Thymus (tissue), 11 donors: ENCODE results near the gene DNLZ. TPM values are rescaled to one million over a fixed set of nuclear protein-coding genes. Genes with fewer than 3 reads are reported as not detected.

ENCODE experiments used
- DNase-seq, 9 donors: peaks; one replicate each; pipeline ENCODE4 v3.0.0-alpha.2; 2013; ENCODE audit warnings: low spot score in 9 of 9, low read depth in 6 of 9, missing footprints in 1 of 9
- H3K27ac ChIP-seq, 2 donors: one replicate each; pipeline ENCODE4 v1.5.1; 2013; ENCODE audit warnings: control low read depth in 1 of 2, low read depth in 1 of 2, low read length in 1 of 2, mild to moderate bottlenecking in 1 of 2, moderate library complexity in 1 of 2
- H3K27me3 ChIP-seq, 2 donors: one replicate each; pipeline ENCODE4 v1.5.1; 2013; ENCODE audit warnings: low read length in 1 of 2; ENCODE audit not compliant: control insufficient read depth in 2 of 2, insufficient read depth in 1 of 2
- H3K36me3 ChIP-seq, 2 donors: one replicate each; pipeline ENCODE4 v1.5.1; 2013; ENCODE audit warnings: low read length in 1 of 2, mild to moderate bottlenecking in 1 of 2, moderate library complexity in 1 of 2; ENCODE audit not compliant: control insufficient read depth in 2 of 2, insufficient read depth in 2 of 2
- H3K4me1 ChIP-seq, 2 donors: one replicate each; pipeline ENCODE4 v1.5.1; 2013; ENCODE audit warnings: low read length in 2 of 2; ENCODE audit not compliant: control insufficient read depth in 2 of 2, insufficient read depth in 2 of 2
- H3K4me3 ChIP-seq, 2 donors: one replicate each; pipeline ENCODE4 v1.5.1; 2013; ENCODE audit warnings: low read length in 2 of 2, control low read depth in 1 of 2, mild to moderate bottlenecking in 1 of 2
- H3K9me3 ChIP-seq, 2 donors: one replicate each; pipeline ENCODE4 v1.5.1; 2013; ENCODE audit warnings: low read length in 1 of 2, mild to moderate bottlenecking in 1 of 2; ENCODE audit not compliant: control insufficient read depth in 2 of 2, insufficient read depth in 1 of 2
- WGBS: extraction: QIAGEN DNeasy Blood & Tissue Kit; methylation state at CpG from one replicate; pipeline ENCODE4 v1.1.7; 2013; 5-methylcytosine and 5-hydroxymethylcytosine counted together
- polyA plus RNA-seq: library from polyadenylated mRNA; stranded (reverse); fragments of 200-250 nt; gene quantifications from one replicate; pipeline ENCODE4 v1.2.3, GENCODE V29; 2013
- total RNA-seq: library from RNA; stranded (reverse); fragments of 120-200 nt; gene quantifications from one replicate; pipeline ENCODE4 v1.2.4, GENCODE V29; 2013
- donor health status: healthy.

Gene DNLZ
- total and polyA plus RNA-seq, 2 donors, result 15.7 to 41.9 TPM

- Histone ChIP-seq H3K27me3 (no peaks in the 10 kb centered on the region), H3K4me3 (no peak overlapping the region), H3K9me3 (no peaks in the 10 kb centered on the region), H3K27ac (no peak overlapping the region), H3K4me1 (peaks cover 0 to 32% of the 10 kb centered on the region in 2 donors), H3K36me3 (peaks cover 0 to 9% of the 10 kb centered on the region in 2 donors)
- 98% methylated on average over 21 of the region's 21 CpGs for WGBS
- DNase-seq, result no peak
Observed at GRCh38 chr9:136334541-136334940, 29.0 kb downstream of the DNLZ start.

GRCh38 chr9:136333486-136333885 is 30.1 kb downstream of the DNLZ start:
- H3K27me3 ChIP-seq, result peaks cover 0 to under 1% of the 10 kb centered on the region in 2 donors
- H3K4me3 ChIP-seq, result no peak overlapping the region
- H3K9me3 ChIP-seq, result no peaks in the 10 kb centered on the region
- no peak for DNase-seq
- H3K36me3 ChIP-seq, result peaks cover 0 to 9% of the 10 kb centered on the region in 2 donors
- H3K27ac ChIP-seq, result peak overlapping the region in 1 of 2 donors; percentile 60
- 98% methylated on average over 17 of the region's 17 CpGs for WGBS
- H3K4me1 ChIP-seq, result peaks cover 5 to 42% of the 10 kb centered on the region in 2 donors

GRCh38 chr9:136333045-136333444 is 30.5 kb downstream of the DNLZ start:
- DNase-seq, result peak in 2 of 9 donors; percentile 43 to 53
- Histone ChIP-seq H3K27me3 (peaks cover 0 to 5% of the 10 kb centered on the region in 2 donors), H3K4me3 (no peak overlapping the region), H3K4me1 (peaks cover 9 to 47% of the 10 kb centered on the region in 2 donors), H3K36me3 (peaks cover 0 to 9% of the 10 kb centered on the region in 2 donors), H3K9me3 (no peaks in the 10 kb centered on the region), H3K27ac (peak overlapping the region in 1 of 2 donors; percentile 60)
- WGBS, result 95% methylated on average over 12 of the region's 12 CpGs

DNA sequence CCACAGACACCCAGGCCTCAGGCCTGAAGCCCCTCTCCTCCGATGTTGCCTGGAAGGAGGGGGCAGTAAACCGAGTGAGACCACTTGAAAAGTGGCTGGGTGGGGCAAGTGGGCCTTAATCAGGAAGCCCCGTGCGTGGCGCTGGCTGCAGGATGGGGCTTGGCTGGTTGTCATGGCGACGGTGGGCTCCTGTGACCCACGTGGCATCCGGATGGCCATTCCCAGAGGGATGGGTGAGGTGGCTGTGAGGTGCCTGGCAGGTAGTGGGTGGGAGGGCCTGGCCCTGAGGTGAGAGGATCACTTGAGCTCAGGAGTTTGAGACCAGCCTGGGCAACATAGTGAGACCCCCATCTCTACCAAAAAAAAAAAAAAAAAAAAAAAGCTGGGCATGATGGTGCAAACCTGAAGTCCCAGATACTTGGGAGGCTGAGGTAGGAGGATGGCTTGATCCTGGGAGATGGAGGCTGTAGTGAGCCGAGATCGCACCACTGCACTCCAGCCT is 31.0 kb downstream of the DNLZ start:
- Histone ChIP-seq H3K4me3 (no peak overlapping the region), H3K27me3 (peaks cover 0 to 7% of the 10 kb centered on the region in 2 donors), H3K27ac (no peak overlapping the region), H3K36me3 (peaks cover 0 to 9% of the 10 kb centered on the region in 2 donors), H3K4me1 (peaks cover 11 to 49% of the 10 kb centered on the region in 2 donors), H3K9me3 (no peaks in the 10 kb centered on the region)
- WGBS, result 91% methylated on average over 11 of the region's 11 CpGs
- DNase-seq, result no peak

- WGBS, result 96% methylated on average over 46 of the region's 46 CpGs
- peaks cover 0 to 5% of the 10 kb centered on the region in 2 donors for H3K36me3 ChIP-seq
- H3K4me1 ChIP-seq, result peaks cover 14 to 52% of the 10 kb centered on the region in 2 donors
- H3K27me3 ChIP-seq, result peaks cover 0 to 10% of the 10 kb centered on the region in 2 donors
- no peak overlapping the region for H3K4me3 ChIP-seq
- no peaks in the 10 kb centered on the region for H3K9me3 ChIP-seq
- H3K27ac ChIP-seq, result no peak overlapping the region
- DNase-seq, result no peak
Observed at GRCh38 chr9:136331556-136332481, 31.7 kb downstream of the DNLZ start.

GRCh38 chr9:136331030-136331429 is 32.5 kb downstream of the DNLZ start:
- Histone ChIP-seq H3K4me3 (no peak overlapping the region), H3K36me3 (no peaks in the 10 kb centered on the region), H3K9me3 (no peaks in the 10 kb centered on the region), H3K4me1 (peaks cover 20 to 60% of the 10 kb centered on the region in 2 donors), H3K27me3 (peaks cover 0 to 18% of the 10 kb centered on the region in 2 donors), H3K27ac (no peak overlapping the region)
- 98% methylated on average over 15 of the region's 15 CpGs for WGBS
- DNase-seq, result no peak

DNA sequence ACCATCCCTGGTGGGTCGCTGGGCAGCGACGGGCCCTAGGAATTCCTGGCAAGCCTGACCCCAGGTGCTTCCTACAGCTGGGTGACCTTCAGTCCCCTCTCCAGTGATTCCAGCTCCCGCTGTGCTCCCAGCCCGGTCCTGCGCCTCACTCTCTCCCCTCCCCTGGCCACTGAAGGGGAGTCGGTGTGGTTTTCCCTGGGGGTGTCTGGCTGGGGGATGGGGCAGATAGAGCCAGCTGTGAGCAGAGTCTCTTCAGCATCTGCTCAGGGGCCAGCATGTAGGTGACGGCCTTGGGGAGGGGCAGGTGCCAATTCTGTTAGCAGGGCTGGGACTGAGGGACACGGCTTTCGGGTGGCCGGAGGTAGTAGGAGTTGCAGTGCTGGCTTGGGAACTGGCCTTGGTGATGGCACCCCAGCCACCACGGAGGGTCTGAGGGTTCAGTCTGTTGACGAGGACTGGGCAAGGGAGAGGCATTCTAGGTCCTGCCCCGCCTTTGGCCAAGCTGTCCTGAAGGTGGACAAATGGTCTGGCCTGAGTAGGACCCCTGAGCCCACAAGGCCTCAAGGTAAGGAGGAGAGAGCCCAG is 33.0 kb downstream of the DNLZ start:
- Histone ChIP-seq H3K36me3 (no peaks in the 10 kb centered on the region), H3K27me3 (peaks cover 0 to 21% of the 10 kb centered on the region in 2 donors), H3K27ac (no peak overlapping the region), H3K4me3 (no peak overlapping the region), H3K4me1 (peaks cover 24 to 65% of the 10 kb centered on the region in 2 donors), H3K9me3 (no peaks in the 10 kb centered on the region)
- no peak for DNase-seq
- WGBS, result 88% methylated on average over 14 of the region's 14 CpGs

GRCh38 chr9:136329636-136330405 is 33.7 kb downstream of the DNLZ start:
- Histone ChIP-seq H3K27ac (no peak overlapping the region), H3K36me3 (no peaks in the 10 kb centered on the region), H3K4me3 (no peak overlapping the region), H3K27me3 (peaks cover 0 to 21% of the 10 kb centered on the region in 2 donors), H3K4me1 (peaks cover 24 to 71% of the 10 kb centered on the region in 2 donors), H3K9me3 (no peaks in the 10 kb centered on the region)
- no peak for DNase-seq
- WGBS, result 93% methylated on average over 23 of the region's 23 CpGs
